GM20431 (cell line): ENCODE data around the gene SCTR.

Source experiments
- in situ Hi-C: fragments of 300-500 bp; cut with MseI, MboI; formaldehyde crosslinking; loops from one replicate; pipeline ENCODE4 v1.15.0; 2020; ENCODE audit warnings: low sequenced_read_pairs; ENCODE audit not compliant: unreplicated experiment

Gene SCTR

GRCh38 chr2:119476301-119477112, 47.8 kb downstream of the SCTR start:
- in situ Hi-C loops: loop anchor here (10.0 kb wide), 1 partner anchor 72 kb away; no protein-coding TSS in a partner anchor

GRCh38 chr2:119475857-119476244, 48.4 kb downstream of the SCTR start:
- in situ Hi-C loops: loop anchor here (10.0 kb wide), 1 partner anchor 71 kb away; no protein-coding TSS in a partner anchor

GRCh38 chr2:119475225-119475856, 48.9 kb downstream of the SCTR start:
- in situ Hi-C loops: loop anchor here (10.0 kb wide), 1 partner anchor 71 kb away; no protein-coding TSS in a partner anchor

GRCh38 chr2:119474371-119475224, 49.7 kb downstream of the SCTR start:
- in situ Hi-C loops: loop anchor here (10.0 kb wide), 1 partner anchor 70 kb away; no protein-coding TSS in a partner anchor

GRCh38 chr2:119473621-119474370, 50.5 kb downstream of the SCTR start:
- in situ Hi-C loops: loop anchor here (10.0 kb wide), 1 partner anchor 69 kb away; no protein-coding TSS in a partner anchor

GRCh38 chr2:119472749-119473148, 51.5 kb downstream of the SCTR start:
- in situ Hi-C loops: loop anchor here (10.0 kb wide), 1 partner anchor 68 kb away; no protein-coding TSS in a partner anchor

DNA sequence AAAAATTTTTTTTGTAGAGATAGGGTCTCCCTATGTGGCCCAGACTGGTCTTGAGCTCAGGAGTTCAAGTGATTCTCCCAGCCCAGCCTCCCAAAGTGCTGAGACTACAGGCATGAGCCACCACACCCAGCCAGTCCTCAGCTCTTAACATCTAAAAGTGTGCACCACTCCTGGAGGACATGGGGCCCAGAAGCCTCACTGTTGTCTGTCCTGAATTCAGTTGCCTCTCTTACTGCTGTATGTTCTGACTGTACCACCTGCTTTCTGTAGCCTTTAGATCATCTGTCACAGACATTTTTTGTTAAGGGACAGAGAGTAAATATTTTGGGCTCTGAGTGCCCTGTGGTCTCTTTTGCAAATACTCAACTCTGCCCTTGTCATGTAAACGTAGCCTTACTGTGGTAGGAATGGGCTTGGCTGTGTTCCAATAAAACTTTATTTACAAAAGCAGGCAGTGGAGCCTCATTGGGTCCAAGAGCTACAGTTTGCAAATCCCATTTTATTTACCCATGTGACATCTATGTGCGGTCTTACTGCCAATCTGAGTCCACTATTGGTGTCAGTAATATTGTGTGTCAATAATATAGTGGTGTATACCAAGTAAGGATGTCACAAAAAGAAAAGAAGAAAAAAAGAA, 54.5 kb downstream of the SCTR start:
- in situ Hi-C loops: loop anchor here (10.0 kb wide), 1 partner anchor 65 kb away; no protein-coding TSS in a partner anchor

- in situ Hi-C loops: no loop called here
Observed at GRCh38 chr2:119469131-119469530, 55.2 kb downstream of the SCTR start.

GRCh38 chr2:119468154-119468955, 55.9 kb downstream of the SCTR start:
- in situ Hi-C loops: no loop called here

GRCh38 chr2:119466373-119466772, 57.9 kb downstream of the SCTR start:
- in situ Hi-C loops: no loop called here

GRCh38 chr2:119465687-119466086, 58.6 kb downstream of the SCTR start:
- in situ Hi-C loops: no loop called here

DNA sequence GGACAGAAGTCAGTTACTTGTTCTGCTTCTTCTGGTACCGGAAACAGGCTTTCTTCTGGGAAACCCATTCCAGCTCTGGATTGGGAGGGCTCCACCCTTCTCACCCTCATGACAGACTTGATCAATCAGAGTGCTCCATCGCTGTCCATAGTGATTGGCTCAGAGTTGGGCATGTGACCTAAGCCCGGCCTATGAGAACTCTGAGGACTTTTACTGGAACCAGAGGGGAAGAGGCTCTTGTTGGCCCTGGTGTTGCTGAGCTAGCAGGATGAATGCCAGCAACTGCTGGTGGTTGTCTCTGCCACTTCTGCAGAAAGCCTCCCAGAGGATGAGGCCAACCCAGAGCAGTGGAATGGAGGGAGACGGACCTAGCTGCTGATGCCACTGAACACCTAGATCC, 59.3 kb downstream of the SCTR start:
- in situ Hi-C loops: no loop called here

DNA sequence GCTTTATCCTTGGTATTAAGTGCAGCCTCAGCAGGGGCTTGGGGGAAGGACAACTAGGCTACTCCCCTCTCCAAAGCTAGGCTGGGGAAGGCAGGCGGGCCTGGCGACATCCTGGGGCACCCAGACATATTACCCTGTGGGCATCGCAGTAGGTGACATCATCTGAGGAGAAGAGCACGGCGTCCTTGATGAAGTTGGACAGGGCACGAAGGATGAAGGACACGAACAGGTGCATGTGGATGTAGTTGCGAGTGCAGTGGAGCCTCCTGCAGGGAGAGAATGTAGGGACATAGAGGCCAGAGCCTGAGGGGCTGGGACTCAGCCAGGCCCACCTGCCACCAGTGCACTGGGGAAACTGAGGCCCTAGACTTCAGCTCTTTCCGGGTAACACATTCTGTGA, 60.3 kb downstream of the SCTR start:
- in situ Hi-C loops: no loop called here

GRCh38 chr2:119463136-119463535, 61.1 kb downstream of the SCTR start:
- in situ Hi-C loops: no loop called here

DNA sequence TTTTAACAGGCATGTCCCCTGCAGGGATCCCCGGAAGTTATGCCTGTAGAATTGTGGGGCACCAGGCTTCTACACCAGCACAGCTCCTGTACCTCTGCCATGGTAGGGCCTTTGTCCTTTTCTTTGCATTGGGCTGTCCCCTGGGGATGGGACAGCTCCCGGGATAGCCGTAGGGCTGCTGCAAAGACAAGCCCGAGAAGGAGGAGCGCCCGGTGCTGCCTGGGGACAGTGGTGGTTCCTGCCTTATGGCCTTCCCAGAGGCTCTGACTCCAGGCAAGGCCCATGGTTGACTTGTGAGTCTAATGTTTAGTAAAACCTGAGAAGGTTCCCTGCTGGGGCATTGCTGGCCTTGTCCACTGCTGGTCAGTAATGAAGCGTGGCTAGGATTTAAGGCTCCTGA, 61.7 kb downstream of the SCTR start:
- in situ Hi-C loops: no loop called here

GRCh38 chr2:119461811-119462210, 62.5 kb downstream of the SCTR start:
- in situ Hi-C loops: no loop called here

- in situ Hi-C loops: no loop called here
Observed at GRCh38 chr2:119460076-119460475, 64.2 kb downstream of the SCTR start.

- in situ Hi-C loops: no loop called here
Observed at GRCh38 chr2:119455066-119455718, 69.1 kb downstream of the SCTR start.
